PFSK-1 (cell line): ENCODE data around the gene SLCO2B1.

Source experiments
- FOXP2 ChIP-seq: optimal IDR thresholded peaks from 2 replicates; pipeline ENCODE3; 2011; ENCODE audit warnings: borderline replicate concordance, control low read depth, inconsistent platforms; ENCODE audit not compliant: insufficient read depth; ENCODE audit errors: extremely low read length, extremely low read depth
- POLR2AphosphoS5 ChIP-seq: IDR thresholded peaks from 2 replicates; pipeline ENCODE4 v1.6.1; 2012; ENCODE audit warnings: low read depth, mild to moderate bottlenecking, control low read depth, low read length, moderate library complexity
- SIN3A ChIP-seq: IDR thresholded peaks from 2 replicates; pipeline ENCODE4 v1.6.1; 2012; ENCODE audit warnings: mild to moderate bottlenecking, low read length, moderate library complexity, borderline replicate concordance; ENCODE audit not compliant: insufficient read depth
- TAF1 ChIP-seq: IDR thresholded peaks from 2 replicates; pipeline ENCODE4 v1.6.1; 2012; ENCODE audit warnings: low read length, control low read depth, borderline replicate concordance; ENCODE audit not compliant: insufficient read depth
- TF ChIP-seq, protein P1 (sequence below), 2 experiments: IDR thresholded peaks; 2 replicates each; pipeline versions ENCODE4 v1.6.1 to v1.8.0; 2011 to 2012; ENCODE audit warnings: low read depth in 2 of 2, low read length in 2 of 2, control low read depth in 1 of 2, inconsistent platforms in 1 of 2, mild to moderate bottlenecking in 1 of 2, moderate library complexity in 1 of 2; ENCODE audit not compliant: insufficient read depth in 1 of 2

SLCO2B1 gene

DNA sequence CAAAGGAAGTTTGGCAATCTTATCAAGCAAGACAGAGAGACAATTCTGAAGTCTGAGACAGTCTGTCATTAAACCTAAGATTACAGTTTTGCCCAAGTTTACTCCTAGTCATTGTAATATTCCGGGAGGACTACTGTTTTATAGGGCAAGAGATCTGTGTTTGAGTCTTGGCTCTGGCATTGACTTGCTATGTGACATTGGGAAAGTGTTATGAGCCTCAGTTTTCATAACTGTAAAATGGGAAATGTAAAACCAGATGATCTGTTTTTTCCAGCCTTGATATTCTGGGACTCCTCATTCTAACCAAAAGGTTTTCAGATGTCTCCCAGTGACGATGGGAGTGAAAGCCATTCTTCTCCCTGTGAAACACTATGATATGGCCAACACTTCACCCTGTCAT, 24.3 kb upstream of the SLCO2B1 start:
- TF ChIP-seq, protein P1, sequence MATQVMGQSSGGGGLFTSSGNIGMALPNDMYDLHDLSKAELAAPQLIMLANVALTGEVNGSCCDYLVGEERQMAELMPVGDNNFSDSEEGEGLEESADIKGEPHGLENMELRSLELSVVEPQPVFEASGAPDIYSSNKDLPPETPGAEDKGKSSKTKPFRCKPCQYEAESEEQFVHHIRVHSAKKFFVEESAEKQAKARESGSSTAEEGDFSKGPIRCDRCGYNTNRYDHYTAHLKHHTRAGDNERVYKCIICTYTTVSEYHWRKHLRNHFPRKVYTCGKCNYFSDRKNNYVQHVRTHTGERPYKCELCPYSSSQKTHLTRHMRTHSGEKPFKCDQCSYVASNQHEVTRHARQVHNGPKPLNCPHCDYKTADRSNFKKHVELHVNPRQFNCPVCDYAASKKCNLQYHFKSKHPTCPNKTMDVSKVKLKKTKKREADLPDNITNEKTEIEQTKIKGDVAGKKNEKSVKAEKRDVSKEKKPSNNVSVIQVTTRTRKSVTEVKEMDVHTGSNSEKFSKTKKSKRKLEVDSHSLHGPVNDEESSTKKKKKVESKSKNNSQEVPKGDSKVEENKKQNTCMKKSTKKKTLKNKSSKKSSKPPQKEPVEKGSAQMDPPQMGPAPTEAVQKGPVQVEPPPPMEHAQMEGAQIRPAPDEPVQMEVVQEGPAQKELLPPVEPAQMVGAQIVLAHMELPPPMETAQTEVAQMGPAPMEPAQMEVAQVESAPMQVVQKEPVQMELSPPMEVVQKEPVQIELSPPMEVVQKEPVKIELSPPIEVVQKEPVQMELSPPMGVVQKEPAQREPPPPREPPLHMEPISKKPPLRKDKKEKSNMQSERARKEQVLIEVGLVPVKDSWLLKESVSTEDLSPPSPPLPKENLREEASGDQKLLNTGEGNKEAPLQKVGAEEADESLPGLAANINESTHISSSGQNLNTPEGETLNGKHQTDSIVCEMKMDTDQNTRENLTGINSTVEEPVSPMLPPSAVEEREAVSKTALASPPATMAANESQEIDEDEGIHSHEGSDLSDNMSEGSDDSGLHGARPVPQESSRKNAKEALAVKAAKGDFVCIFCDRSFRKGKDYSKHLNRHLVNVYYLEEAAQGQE (IDR thresholded peaks at IDR 0.05; ENCODE audit: insufficient read depth in 1 of 2, low read depth in 2 of 2, low read length in 2 of 2) = no peak
- no peak for TF ChIP-seq SIN3A
- TF ChIP-seq FOXP2 = no peak
- no peak for TF ChIP-seq TAF1
- no peak for TF ChIP-seq POLR2AphosphoS5

DNA sequence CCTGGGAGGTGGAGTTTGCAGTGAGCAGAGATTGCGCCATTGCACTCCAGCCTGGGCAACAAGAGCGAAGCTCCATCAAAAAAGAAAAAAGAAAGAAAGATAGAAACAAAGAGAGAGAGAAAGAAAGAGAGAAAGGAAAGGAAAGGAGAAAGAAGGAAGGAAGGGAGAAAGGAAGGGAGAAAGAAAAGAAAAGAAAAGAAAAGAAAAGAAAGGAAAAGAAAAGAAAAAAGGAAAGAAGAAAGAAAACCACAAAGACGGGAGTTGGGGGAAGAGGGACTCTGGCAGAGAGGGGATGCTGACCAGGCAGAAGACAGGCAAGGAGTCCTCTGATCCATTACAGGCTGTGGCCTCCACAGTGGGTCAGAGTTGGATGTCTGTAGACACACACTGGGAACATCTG, 18.8 kb upstream of the SLCO2B1 start:
- TF ChIP-seq, protein P1 (IDR thresholded peaks at IDR 0.05; ENCODE audit: insufficient read depth in 1 of 2, low read depth in 2 of 2, low read length in 2 of 2) = no peak
- TF ChIP-seq TAF1 (no peak), FOXP2 (no peak), SIN3A (no peak), POLR2AphosphoS5 (no peak)

DNA sequence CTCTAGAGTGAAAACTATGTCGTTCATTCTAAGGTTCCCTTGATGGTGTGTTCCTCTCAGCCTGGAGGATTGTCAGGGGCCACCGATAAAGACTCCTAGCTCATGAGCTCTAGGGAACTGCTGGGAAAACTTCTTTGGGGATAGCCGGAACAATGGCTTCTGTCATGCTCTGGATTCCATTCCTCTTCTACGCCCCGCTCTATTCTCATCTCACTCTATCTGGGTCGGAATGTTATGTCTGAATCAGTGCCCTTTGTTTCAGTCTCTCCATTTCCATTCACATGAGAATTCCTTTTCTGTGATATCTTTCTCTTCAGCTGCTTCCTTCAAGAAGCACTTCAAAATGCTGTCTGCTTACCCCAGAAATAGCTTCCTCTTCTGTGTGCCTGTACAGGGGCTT, 16.9 kb upstream of the SLCO2B1 start:
- no peak for TF ChIP-seq POLR2AphosphoS5
- TF ChIP-seq, protein P1 (IDR thresholded peaks at IDR 0.05; ENCODE audit: insufficient read depth in 1 of 2, low read depth in 2 of 2, low read length in 2 of 2) = no peak
- no peak for TF ChIP-seq TAF1
- no peak for TF ChIP-seq FOXP2
- TF ChIP-seq SIN3A = no peak

DNA sequence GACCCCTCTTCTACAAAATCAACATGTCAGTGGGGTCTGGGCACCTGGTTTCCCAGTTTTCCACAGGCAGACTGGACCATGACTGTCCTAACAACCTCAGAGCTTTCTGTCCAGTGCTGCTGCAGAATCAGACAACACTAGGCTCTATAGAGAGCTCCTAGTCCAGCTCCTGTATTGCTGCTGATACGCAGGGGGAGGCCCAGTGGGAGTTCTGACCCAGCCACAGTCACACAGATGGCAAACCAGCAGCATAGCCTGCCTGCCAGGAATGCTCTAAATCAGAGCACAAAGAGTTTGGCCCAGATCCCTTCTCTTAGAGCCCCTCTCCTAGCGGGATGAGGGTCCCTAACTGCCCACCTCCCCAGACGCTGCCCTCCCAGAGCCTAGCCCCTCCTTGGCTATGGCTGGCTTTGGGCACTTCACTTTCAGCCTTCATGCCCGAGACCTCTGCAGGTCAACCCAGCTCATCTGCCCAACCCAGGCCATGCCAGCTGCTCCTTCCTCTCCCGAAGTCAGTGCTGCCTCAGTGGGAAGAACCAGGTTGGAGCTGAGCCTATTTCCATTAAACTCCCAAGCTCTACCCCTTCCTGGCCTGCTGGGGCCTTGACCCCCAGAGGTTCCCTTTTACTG, 15.8 kb upstream of the SLCO2B1 start:
- TF ChIP-seq SIN3A (no peak), POLR2AphosphoS5 (no peak), FOXP2 (no peak), TAF1 (no peak)
- TF ChIP-seq, protein P1 (IDR thresholded peaks at IDR 0.05; ENCODE audit: insufficient read depth in 1 of 2, low read depth in 2 of 2, low read length in 2 of 2) = no peak

DNA sequence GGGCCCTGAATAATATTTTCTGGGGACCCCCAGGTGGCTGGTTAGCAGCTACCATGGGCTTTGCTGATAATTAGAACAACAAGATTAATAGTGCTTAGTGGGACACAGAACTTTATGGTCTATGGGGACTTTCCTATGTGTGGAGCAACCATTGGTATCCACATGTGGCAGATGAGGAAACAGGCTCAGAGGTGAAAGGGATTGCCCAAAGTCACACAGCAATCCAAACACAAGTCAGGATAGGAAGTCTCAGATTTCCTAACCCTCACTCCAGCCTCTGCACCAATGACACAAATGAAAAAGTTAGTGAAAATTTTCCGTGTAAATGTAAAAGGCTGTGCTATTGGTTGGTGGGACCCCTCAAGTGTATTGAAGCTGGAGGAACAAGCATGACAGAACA, 15.3 kb upstream of the SLCO2B1 start:
- TF ChIP-seq TAF1 (no peak), SIN3A (no peak), POLR2AphosphoS5 (no peak), FOXP2 (no peak)
- TF ChIP-seq, protein P1 (IDR thresholded peaks at IDR 0.05; ENCODE audit: insufficient read depth in 1 of 2, low read depth in 2 of 2, low read length in 2 of 2) = no peak
